SK-N-SH treated with all-trans-retinoic acid at 6 μM for 48 hours (cell line): Measurements from ENCODE around the gene MYT1.
"Not testable (repeated sequence)": the region's sequence is repeated elsewhere in the genome, so short reads cannot be mapped to it uniquely, and the experiment has no call there.

ENCODE experiments used
- ATAC-seq: fragments of 200-7000 bp; cut with Tn5 transposase; 3 replicates; pipeline ENCODE4 v1.9.1; 2020; ENCODE audit warnings: mild to moderate bottlenecking, moderate library complexity
- ARNTL ChIP-seq: fragments of 450-650 bp; formaldehyde crosslinking; IDR thresholded peaks from 2 replicates; pipeline ENCODE4 v1.5.0; 2020; ENCODE audit warnings: low read depth, mild to moderate bottlenecking, moderate library complexity, borderline replicate concordance
- BACH2 ChIP-seq: fragments of 250-450 bp; sonication (Bioruptor Pico); IDR thresholded peaks from 2 replicates; pipeline ENCODE4 v1.9.0; 2021; ENCODE audit warnings: mild to moderate bottlenecking, borderline replicate concordance
- CSDC2 ChIP-seq: fragments of 250-450 bp; sonication (Bioruptor Pico); IDR thresholded peaks from 2 replicates; pipeline ENCODE4 v1.5.0; 2020; ENCODE audit warnings: mild to moderate bottlenecking, moderate library complexity
- GLIS3 ChIP-seq: fragments of 250-450 bp; sonication (Bioruptor Pico); IDR thresholded peaks from 2 replicates; pipeline ENCODE4 v1.5.0; 2020; ENCODE audit warnings: mild to moderate bottlenecking, moderate library complexity
- ISL1 ChIP-seq: fragments of 250-450 bp; sonication (Bioruptor Pico); IDR thresholded peaks from 2 replicates; pipeline ENCODE4 v2.1.2; 2022; ENCODE audit warnings: mild to moderate bottlenecking, moderate library complexity
- OSR1 ChIP-seq: fragments of 250-450 bp; sonication (Bioruptor Pico); IDR thresholded peaks from 2 replicates; pipeline ENCODE4 v1.8.0; 2022; ENCODE audit warnings: moderate library complexity, mild to moderate bottlenecking, inconsistent platforms
- PPARA ChIP-seq: fragments of 250-450 bp; sonication (Bioruptor Pico); IDR thresholded peaks from 2 replicates; pipeline ENCODE4 v1.5.0; 2020; ENCODE audit warnings: mild to moderate bottlenecking, borderline replicate concordance
- RARB ChIP-seq: fragments of 250-450 bp; sonication (Bioruptor Pico); IDR thresholded peaks from 2 replicates; pipeline ENCODE4 v1.8.0; 2021; ENCODE audit warnings: mild to moderate bottlenecking, moderate library complexity
- SNAI2 ChIP-seq: fragments of 250-450 bp; sonication (Bioruptor Pico); IDR thresholded peaks from 2 replicates; pipeline ENCODE4 v1.5.0; 2020; ENCODE audit warnings: mild to moderate bottlenecking, moderate library complexity
- TCF4 ChIP-seq: fragments of 250-450 bp; sonication (Bioruptor Pico); IDR thresholded peaks from 2 replicates; pipeline ENCODE4 v1.8.0; 2021; ENCODE audit warnings: mild to moderate bottlenecking, moderate library complexity, borderline replicate concordance
- TOX ChIP-seq: fragments of 250-450 bp; sonication (Bioruptor Pico); IDR thresholded peaks from 2 replicates; pipeline ENCODE4 v1.8.0; 2021; ENCODE audit warnings: mild to moderate bottlenecking, moderate library complexity, borderline replicate concordance
- ZC3H10 ChIP-seq: fragments of 250-450 bp; sonication (Bioruptor Pico); IDR thresholded peaks from 2 replicates; pipeline ENCODE4 v1.5.1; 2021; ENCODE audit warnings: mild to moderate bottlenecking, moderate library complexity
- ZFP3 ChIP-seq: fragments of 250-450 bp; sonication (Bioruptor Pico); IDR thresholded peaks from 2 replicates; pipeline ENCODE4 v1.5.0; 2020; ENCODE audit warnings: mild to moderate bottlenecking, moderate library complexity
- ZFP30 ChIP-seq: fragments of 450-650 bp; formaldehyde crosslinking; IDR thresholded peaks from 2 replicates; pipeline ENCODE4 v1.5.0; 2022; ENCODE audit warnings: mild to moderate bottlenecking, moderate library complexity
- ZNF70 ChIP-seq: fragments of 450-650 bp; formaldehyde crosslinking; IDR thresholded peaks from 2 replicates; pipeline ENCODE4 v1.5.0; 2020; ENCODE audit warnings: mild to moderate bottlenecking, moderate library complexity
- TF ChIP-seq, protein P1 (sequence below): fragments of 250-450 bp; sonication (Bioruptor Pico); IDR thresholded peaks from 2 replicates; pipeline ENCODE4 v1.5.0; 2020; ENCODE audit warnings: mild to moderate bottlenecking, moderate library complexity
- TF ChIP-seq, protein P2 (sequence below): fragments of 250-450 bp; sonication (Bioruptor Pico); IDR thresholded peaks from 2 replicates; pipeline ENCODE4 v1.8.0; 2020; ENCODE audit warnings: mild to moderate bottlenecking, moderate library complexity, borderline replicate concordance
- TF ChIP-seq, protein P3 (sequence below): fragments of 250-450 bp; sonication (Bioruptor Pico); IDR thresholded peaks from 2 replicates; pipeline ENCODE4 v1.5.1; 2021; ENCODE audit warnings: mild to moderate bottlenecking, moderate library complexity
- TF ChIP-seq, protein P4 (sequence below): fragments of 250-450 bp; sonication (Bioruptor Pico); IDR thresholded peaks from 2 replicates; pipeline ENCODE4 v1.5.1; 2020; ENCODE audit warnings: low read depth, mild to moderate bottlenecking, moderate library complexity

The MYT1 gene

DNA sequence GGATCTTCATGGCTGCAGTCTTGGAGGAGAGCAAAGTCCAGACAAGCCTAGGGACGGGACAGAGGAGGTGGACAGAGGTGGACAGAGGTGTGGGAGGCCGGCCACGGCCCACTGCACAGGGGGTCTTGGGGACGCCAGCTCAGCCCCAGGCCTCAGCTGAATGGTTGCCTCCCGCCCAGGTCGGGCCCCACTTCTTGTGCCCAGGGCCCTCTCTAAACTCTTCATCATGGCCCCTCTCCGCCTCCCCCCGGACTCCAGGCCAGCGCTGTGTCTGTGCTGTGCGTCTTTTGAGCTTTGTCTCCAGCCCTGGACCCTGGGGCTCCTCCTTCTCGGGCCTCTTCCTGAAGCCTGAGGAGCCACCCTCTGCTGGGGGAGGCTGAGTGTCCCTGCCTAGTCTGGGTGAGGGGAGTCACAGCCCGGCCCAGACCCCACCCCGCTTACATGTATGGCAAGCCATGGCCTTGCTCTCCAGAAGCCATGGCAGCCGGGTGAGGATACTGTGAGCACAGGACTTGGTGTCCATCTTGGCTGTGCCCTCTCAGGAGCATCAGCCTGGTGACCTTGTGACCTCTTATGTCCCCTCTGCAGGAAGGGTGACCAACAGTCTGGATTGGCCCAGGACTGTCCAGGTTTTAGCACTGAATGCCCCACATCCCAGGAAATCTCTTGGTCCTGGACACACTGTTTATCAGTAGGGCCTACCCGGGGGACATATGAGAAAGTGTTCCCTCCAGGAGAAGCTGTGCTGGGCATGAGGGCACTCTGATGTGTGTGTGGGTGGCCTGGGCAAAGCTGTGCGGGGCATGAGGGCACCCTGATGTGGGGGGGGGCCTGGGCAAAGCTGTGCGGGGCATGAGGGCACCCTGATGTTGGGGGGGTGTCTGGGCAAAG lies 47.5 kb upstream of the MYT1 start:
- TF ChIP-seq ZFP30 (no peak), OSR1 (no peak), CSDC2 (CRISPR knock-in tag) (no peak), ZFP3 (CRISPR knock-in tag) (no peak)
- TF ChIP-seq, protein P1, sequence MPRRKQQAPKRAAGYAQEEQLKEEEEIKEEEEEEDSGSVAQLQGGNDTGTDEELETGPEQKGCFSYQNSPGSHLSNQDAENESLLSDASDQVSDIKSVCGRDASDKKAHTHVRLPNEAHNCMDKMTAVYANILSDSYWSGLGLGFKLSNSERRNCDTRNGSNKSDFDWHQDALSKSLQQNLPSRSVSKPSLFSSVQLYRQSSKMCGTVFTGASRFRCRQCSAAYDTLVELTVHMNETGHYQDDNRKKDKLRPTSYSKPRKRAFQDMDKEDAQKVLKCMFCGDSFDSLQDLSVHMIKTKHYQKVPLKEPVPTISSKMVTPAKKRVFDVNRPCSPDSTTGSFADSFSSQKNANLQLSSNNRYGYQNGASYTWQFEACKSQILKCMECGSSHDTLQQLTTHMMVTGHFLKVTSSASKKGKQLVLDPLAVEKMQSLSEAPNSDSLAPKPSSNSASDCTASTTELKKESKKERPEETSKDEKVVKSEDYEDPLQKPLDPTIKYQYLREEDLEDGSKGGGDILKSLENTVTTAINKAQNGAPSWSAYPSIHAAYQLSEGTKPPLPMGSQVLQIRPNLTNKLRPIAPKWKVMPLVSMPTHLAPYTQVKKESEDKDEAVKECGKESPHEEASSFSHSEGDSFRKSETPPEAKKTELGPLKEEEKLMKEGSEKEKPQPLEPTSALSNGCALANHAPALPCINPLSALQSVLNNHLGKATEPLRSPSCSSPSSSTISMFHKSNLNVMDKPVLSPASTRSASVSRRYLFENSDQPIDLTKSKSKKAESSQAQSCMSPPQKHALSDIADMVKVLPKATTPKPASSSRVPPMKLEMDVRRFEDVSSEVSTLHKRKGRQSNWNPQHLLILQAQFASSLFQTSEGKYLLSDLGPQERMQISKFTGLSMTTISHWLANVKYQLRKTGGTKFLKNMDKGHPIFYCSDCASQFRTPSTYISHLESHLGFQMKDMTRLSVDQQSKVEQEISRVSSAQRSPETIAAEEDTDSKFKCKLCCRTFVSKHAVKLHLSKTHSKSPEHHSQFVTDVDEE = no peak
- TF ChIP-seq, all 23 proteins: peak for 0
- ATAC-seq = no peak

DNA sequence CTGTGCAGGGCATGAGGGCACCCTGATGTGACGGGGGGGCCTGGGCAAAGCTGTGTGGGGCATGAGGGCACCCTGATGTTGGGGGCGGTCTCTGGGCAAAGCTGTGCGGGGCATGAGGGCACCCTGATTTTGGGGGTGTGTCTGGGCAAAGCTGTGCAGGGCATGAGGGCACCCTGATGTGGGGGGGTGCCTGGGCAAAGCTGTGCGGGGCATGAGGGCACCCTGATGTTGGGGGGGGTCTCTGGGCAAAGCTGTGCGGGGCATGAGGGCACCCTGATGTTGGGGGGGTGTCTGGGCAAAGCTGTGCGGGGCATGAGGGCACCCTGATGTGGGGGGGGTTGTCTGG lies 46.8 kb upstream of the MYT1 start:
- not testable (repeated sequence) for ATAC-seq

DNA sequence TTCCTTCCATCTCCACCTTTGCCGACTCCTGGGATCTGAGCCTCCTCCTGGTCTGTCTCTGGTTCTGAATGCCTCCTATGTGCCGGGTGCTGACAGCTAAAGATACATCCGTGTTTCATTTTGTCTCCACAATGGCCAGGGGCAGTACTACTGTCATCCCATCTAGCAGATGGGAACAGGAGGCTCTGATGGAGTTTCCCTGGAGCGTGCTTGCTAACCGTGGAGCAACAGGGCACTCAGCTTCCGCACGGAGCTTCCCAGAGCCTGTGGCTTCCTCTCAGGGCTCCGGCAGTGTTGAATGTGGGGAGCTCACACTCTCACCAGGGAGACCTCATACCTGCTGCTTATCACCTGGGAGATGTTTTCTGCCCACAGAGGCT lies 45.0 kb upstream of the MYT1 start:
- no peak for ATAC-seq

DNA sequence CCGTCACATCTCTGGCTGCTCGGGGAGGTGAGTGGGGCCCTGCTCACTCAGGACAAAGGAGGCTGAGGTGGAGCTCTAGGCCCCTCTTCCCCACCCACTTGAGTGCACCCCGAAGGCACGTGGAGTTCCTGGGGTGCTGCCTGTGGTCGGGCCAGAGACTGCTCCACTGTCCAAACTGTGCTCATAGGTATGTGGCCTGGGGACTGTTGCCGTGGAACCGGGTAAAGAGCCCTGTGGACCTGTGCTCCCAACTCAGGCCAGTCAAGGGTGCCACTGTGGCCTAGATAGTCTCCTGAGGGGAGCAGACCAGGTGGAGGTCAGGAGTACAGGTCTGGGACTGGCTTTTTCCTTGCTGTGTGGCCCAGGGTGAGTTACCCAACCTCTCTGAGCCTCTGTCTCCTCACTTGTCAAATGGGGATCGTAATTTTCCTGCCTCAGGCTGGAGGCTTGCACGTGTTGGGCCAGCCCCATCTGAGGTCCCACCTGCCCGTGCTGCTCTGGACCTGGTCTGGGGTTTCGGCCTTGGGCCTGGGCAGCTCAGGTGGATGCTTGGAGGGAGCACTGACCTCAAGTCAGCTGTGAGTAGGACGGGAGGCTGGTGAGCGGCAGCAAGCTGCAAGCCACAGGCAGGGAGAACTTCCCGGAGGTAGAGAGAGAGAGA lies 44.4 kb upstream of the MYT1 start:
- ATAC-seq = peak; percentile 19; the same call in 1 of the 3 replicates
- no peak for TF ChIP-seq SNAI2 (CRISPR knock-in tag)
- TF ChIP-seq RARB (CRISPR knock-in tag) = no peak
- TF ChIP-seq ZNF70 (CRISPR knock-in tag) = no peak
- TF ChIP-seq, protein P2, sequence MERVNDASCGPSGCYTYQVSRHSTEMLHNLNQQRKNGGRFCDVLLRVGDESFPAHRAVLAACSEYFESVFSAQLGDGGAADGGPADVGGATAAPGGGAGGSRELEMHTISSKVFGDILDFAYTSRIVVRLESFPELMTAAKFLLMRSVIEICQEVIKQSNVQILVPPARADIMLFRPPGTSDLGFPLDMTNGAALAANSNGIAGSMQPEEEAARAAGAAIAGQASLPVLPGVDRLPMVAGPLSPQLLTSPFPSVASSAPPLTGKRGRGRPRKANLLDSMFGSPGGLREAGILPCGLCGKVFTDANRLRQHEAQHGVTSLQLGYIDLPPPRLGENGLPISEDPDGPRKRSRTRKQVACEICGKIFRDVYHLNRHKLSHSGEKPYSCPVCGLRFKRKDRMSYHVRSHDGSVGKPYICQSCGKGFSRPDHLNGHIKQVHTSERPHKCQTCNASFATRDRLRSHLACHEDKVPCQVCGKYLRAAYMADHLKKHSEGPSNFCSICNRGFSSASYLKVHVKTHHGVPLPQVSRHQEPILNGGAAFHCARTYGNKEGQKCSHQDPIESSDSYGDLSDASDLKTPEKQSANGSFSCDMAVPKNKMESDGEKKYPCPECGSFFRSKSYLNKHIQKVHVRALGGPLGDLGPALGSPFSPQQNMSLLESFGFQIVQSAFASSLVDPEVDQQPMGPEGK (CRISPR knock-in tag) = no peak
- no peak for TF ChIP-seq OSR1
- TF ChIP-seq CSDC2 (CRISPR knock-in tag) = no peak
- no peak for TF ChIP-seq ZC3H10 (CRISPR knock-in tag)
- no peak for TF ChIP-seq PPARA
- TF ChIP-seq BACH2 (CRISPR knock-in tag) = no peak
- TF ChIP-seq ISL1 = no peak
- TF ChIP-seq, protein P3, sequence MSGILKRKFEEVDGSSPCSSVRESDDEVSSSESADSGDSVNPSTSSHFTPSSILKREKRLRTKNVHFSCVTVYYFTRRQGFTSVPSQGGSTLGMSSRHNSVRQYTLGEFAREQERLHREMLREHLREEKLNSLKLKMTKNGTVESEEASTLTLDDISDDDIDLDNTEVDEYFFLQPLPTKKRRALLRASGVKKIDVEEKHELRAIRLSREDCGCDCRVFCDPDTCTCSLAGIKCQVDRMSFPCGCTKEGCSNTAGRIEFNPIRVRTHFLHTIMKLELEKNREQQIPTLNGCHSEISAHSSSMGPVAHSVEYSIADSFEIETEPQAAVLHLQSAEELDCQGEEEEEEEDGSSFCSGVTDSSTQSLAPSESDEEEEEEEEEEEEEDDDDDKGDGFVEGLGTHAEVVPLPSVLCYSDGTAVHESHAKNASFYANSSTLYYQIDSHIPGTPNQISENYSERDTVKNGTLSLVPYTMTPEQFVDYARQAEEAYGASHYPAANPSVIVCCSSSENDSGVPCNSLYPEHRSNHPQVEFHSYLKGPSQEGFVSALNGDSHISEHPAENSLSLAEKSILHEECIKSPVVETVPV = no peak
- no peak for TF ChIP-seq TCF4
- no peak for TF ChIP-seq GLIS3 (CRISPR knock-in tag)
- TF ChIP-seq TOX (CRISPR knock-in tag) = no peak
- TF ChIP-seq ZFP30 = no peak

More for the DNA sequence above, 45.0 kb upstream of the MYT1 start:
- TF ChIP-seq TOX (CRISPR knock-in tag) = no peak
- TF ChIP-seq ARNTL (CRISPR knock-in tag) = no peak
- TF ChIP-seq, protein P1 = no peak
- no peak for TF ChIP-seq ZFP30
- TF ChIP-seq, protein P2 (CRISPR knock-in tag) = no peak
- no peak for TF ChIP-seq ZFP3 (CRISPR knock-in tag)
- no peak for TF ChIP-seq BACH2 (CRISPR knock-in tag)
- TF ChIP-seq, protein P4, sequence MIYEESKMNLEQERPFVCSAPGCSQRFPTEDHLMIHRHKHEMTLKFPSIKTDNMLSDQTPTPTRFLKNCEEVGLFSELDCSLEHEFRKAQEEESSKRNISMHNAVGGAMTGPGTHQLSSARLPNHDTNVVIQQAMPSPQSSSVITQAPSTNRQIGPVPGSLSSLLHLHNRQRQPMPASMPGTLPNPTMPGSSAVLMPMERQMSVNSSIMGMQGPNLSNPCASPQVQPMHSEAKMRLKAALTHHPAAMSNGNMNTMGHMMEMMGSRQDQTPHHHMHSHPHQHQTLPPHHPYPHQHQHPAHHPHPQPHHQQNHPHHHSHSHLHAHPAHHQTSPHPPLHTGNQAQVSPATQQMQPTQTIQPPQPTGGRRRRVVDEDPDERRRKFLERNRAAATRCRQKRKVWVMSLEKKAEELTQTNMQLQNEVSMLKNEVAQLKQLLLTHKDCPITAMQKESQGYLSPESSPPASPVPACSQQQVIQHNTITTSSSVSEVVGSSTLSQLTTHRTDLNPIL (CRISPR knock-in tag) = no peak
